Measurements from ENCODE around the gene UFSP1. TPM values are rescaled to one million over a fixed set of nuclear protein-coding genes. Genes with fewer than 3 reads are reported as not detected.
A peak's percentile ranks its signal among the peaks of the same experiment; 100 is the strongest.

UFSP1 gene
- total and polyA plus RNA-seq, 2 of the 13 experiments (the other 11 are each of a cell fraction or from before 2014, with no cell fraction given): 0.65 to 3.3 TPM

DNA sequence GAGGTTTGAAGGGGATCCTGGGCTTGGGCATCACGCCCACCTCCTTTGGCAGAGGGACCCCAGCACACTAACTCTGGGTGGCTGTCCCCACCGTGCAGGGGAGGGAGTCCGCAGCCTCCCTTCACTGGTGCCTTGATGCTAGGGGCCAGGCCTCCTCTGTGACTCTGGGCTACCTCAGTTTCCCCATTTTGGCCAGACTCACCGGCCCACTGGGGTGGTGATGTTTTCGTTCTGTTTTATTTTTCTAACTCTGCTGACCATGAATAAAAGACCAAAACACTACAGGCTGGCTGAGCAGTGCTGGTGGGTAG is 22.8 kb downstream of the UFSP1 start (continued):
- TF ChIP-seq HOXA7 (CRISPR knock-in tag; IDR thresholded peaks at IDR 0.05) (no peak), ZNF343 (CRISPR knock-in tag; IDR thresholded peaks at IDR 0.05) (no peak), HMGA1 (CRISPR knock-in tag; conservative IDR thresholded peaks at IDR 0.05) (no peak)

DNA sequence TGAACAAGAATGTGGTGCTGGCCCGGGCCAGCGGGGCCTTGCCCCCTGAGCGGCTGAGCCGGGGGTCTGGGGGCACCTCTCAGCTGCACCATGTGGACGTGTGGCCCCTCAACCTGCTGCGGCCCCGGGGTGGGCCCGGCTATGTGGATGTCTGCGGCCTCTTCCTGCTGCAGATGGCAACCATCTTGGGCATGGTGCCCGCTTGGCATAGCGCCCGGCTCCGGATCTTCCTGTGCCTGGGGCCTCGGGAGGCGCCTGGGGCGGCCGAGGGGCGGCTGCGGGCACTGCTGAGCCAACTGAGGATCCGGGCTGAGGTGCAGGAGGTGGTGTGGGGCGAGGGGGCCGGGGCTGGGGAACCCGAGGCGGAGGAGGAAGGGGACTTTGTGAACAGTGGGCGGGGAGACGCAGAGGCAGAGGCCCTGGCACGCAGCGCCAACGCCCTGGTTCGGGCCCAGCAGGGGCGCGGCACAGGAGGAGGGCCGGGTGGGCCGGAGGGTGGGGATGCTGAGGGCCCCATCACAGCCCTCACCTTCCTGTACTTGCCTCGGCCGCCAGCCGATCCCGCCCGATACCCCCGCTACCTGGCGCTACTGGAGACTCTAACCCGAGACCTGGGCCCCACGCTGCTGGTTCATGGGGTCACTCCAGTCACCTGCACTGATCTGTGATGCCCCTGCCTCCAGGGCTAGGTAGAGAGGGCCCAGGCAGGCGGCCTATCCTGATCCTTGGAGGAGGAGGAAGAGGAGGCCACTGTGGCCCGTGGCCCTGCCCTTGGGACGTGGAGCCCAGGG is 23.4 kb downstream of the UFSP1 start:
- no peak for ATAC-seq

DNA sequence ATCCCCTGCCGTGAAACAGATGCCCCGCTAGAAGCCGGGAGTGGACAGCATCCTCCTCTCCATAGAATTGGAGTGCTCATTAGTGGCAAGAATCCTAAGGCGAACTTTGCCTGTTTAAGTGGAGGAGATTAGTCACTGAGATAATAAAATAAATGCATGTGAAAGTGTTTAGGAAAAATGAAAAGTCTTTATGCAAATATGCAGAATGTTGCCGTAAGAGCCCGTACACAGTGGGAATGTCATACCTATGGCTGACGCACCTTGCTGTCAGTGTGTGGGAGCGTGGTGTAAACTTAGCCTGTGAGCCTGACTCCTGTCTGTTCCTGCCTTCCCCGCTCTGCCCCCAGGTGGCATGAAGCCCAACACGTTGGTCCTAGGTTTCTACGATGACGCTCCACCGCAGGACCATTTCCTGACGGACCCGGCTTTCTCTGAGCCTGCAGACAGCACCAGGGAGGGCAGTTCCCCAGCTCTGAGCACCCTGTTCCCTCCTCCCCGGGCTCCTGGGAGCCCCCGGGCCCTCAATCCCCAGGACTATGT is 24.1 kb downstream of the UFSP1 start:
- Histone ChIP-seq H3K27ac (ENCODE audit: extremely low read length, insufficient read depth, low read length) (no peak overlapping the region), H3K79me2 (ENCODE audit: insufficient read depth, low read length) (no peaks in the 10 kb centered on the region), H3K27me3 (ENCODE audit: control insufficient read depth in 1 of 2, insufficient read depth in 2 of 2, low read length in 2 of 2) (no peaks in the 10 kb centered on the region; a peak in 1 of 5 replicates), H3K9ac (ENCODE audit: insufficient read depth, low read depth, low read length) (no peak overlapping the region), H3K4me1 (ENCODE audit: insufficient read depth, low read length) (peaks cover 19% of the 10 kb centered on the region), H3K9me3 (ENCODE audit: low read length) (no peaks in the 10 kb centered on the region), H2AFZ (ENCODE audit: low read length) (no peak overlapping the region), H3K4me2 (ENCODE audit: low read depth, low read length) (no peak overlapping the region), H3K4me3 (replicated peaks in 1 of 3; ENCODE audit: insufficient read depth in 1 of 3, low read depth in 2 of 3, low read length in 3 of 3) (no peak overlapping the region), H3K36me3 (replicated peaks in 1 of 2; ENCODE audit: control insufficient read depth in 1 of 2, insufficient read depth in 2 of 2, low read length in 2 of 2) (peaks cover 5 to 6% of the 10 kb centered on the region in 2 experiments; a peak in 3 of 5 replicates), H4K20me1 (ENCODE audit: insufficient read depth, low read length) (no peaks in the 10 kb centered on the region)
- FAIRE-seq (no peak), ATAC-seq (no peak), DNase-seq (ENCODE audit: low spot score) (no peak)
- BruUV-seq (replicated peaks): no TSS peak
- ChIA-PET POLR2A (no interaction called here), CTCF (ENCODE audit: low intra/inter-chr PET ratio, low total read pairs) (no interaction called here)
- in situ Hi-C loops (cut with HindIII; ENCODE audit: extremely low pct_ligation_motif_present, low pct_unique_long_range_greater_than_20kb) (no loop called here), intact Hi-C loops (cut with micrococcal nuclease; ENCODE audit: unreplicated experiment) (no loop called here)
- WGBS (ENCODE audit: low lambda C conversion rate): 95% methylated on average over 16 of the region's 17 CpGs
- TF ChIP-seq ZNF263 (CRISPR knock-in tag; IDR thresholded peaks at IDR 0.05) (no peak), ZNF782 (CRISPR knock-in tag; IDR thresholded peaks at IDR 0.05; ENCODE audit: borderline replicate concordance) (no peak), SETDB1 (CRISPR knock-in tag; IDR thresholded peaks at IDR 0.05; ENCODE audit: borderline replicate concordance) (no peak)
- TF ChIP-seq, protein P1, sequence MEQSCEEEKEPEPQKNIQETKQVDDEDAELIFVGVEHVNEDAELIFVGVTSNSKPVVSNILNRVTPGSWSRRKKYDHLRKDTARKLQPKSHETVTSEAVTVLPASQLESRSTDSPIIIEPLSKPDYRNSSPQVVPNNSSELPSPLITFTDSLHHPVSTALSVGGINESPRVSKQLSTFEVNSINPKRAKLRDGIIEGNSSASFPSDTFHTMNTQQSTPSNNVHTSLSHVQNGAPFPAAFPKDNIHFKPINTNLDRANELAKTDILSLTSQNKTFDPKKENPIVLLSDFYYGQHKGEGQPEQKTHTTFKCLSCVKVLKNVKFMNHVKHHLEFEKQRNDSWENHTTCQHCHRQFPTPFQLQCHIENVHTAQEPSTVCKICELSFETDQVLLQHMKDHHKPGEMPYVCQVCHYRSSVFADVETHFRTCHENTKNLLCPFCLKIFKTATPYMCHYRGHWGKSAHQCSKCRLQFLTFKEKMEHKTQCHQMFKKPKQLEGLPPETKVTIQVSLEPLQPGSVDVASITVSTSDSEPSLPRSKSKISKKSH (CRISPR knock-in tag; IDR thresholded peaks at IDR 0.05; ENCODE audit: borderline replicate concordance): no peak
- TF ChIP-seq, protein P2, sequence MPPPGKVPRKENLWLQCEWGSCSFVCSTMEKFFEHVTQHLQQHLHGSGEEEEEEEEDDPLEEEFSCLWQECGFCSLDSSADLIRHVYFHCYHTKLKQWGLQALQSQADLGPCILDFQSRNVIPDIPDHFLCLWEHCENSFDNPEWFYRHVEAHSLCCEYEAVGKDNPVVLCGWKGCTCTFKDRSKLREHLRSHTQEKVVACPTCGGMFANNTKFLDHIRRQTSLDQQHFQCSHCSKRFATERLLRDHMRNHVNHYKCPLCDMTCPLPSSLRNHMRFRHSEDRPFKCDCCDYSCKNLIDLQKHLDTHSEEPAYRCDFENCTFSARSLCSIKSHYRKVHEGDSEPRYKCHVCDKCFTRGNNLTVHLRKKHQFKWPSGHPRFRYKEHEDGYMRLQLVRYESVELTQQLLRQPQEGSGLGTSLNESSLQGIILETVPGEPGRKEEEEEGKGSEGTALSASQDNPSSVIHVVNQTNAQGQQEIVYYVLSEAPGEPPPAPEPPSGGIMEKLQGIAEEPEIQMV (CRISPR knock-in tag; IDR thresholded peaks at IDR 0.05; ENCODE audit: low read depth): no peak
- TF ChIP-seq, protein P3, sequence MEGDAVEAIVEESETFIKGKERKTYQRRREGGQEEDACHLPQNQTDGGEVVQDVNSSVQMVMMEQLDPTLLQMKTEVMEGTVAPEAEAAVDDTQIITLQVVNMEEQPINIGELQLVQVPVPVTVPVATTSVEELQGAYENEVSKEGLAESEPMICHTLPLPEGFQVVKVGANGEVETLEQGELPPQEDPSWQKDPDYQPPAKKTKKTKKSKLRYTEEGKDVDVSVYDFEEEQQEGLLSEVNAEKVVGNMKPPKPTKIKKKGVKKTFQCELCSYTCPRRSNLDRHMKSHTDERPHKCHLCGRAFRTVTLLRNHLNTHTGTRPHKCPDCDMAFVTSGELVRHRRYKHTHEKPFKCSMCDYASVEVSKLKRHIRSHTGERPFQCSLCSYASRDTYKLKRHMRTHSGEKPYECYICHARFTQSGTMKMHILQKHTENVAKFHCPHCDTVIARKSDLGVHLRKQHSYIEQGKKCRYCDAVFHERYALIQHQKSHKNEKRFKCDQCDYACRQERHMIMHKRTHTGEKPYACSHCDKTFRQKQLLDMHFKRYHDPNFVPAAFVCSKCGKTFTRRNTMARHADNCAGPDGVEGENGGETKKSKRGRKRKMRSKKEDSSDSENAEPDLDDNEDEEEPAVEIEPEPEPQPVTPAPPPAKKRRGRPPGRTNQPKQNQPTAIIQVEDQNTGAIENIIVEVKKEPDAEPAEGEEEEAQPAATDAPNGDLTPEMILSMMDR (CRISPR knock-in tag; IDR thresholded peaks at IDR 0.05): no peak

More for the DNA sequence above, 23.4 kb downstream of the UFSP1 start:
- Histone ChIP-seq H3K9me3 (ENCODE audit: low read length) (no peaks in the 10 kb centered on the region), H2AFZ (ENCODE audit: low read length) (no peak overlapping the region), H3K4me1 (ENCODE audit: insufficient read depth, low read length) (peaks cover 19% of the 10 kb centered on the region), H3K4me2 (ENCODE audit: low read depth, low read length) (no peak overlapping the region), H3K36me3 (replicated peaks in 1 of 2; ENCODE audit: control insufficient read depth in 1 of 2, insufficient read depth in 2 of 2, low read length in 2 of 2) (peaks cover 0 to under 1% of the 10 kb centered on the region in 2 experiments; a peak in 1 of 5 replicates), H3K9ac (ENCODE audit: insufficient read depth, low read depth, low read length) (no peak overlapping the region), H3K79me2 (ENCODE audit: insufficient read depth, low read length) (no peaks in the 10 kb centered on the region), H3K27ac (ENCODE audit: extremely low read length, insufficient read depth, low read length) (no peak overlapping the region), H4K20me1 (ENCODE audit: insufficient read depth, low read length) (no peaks in the 10 kb centered on the region), H3K27me3 (ENCODE audit: control insufficient read depth in 1 of 2, insufficient read depth in 2 of 2, low read length in 2 of 2) (no peaks in the 10 kb centered on the region; a peak in 1 of 5 replicates), H3K4me3 (replicated peaks in 1 of 3; ENCODE audit: insufficient read depth in 1 of 3, low read depth in 2 of 3, low read length in 3 of 3) (no peak overlapping the region)
- ChIA-PET CTCF (ENCODE audit: low intra/inter-chr PET ratio, low total read pairs) (no interaction called here), POLR2A (no interaction called here)
- DNase-seq (ENCODE audit: low spot score) (no peak), FAIRE-seq (no peak)
- WGBS (ENCODE audit: low lambda C conversion rate): 97% methylated on average over 23 of the region's 46 CpGs
- intact Hi-C loops (cut with micrococcal nuclease; ENCODE audit: unreplicated experiment): no loop called here
- BruUV-seq (replicated peaks): no TSS peak
- TF ChIP-seq DPF2 (CRISPR knock-in tag; IDR thresholded peaks at IDR 0.05; ENCODE audit: borderline replicate concordance, low read depth) (no peak), HNRNPL (IDR thresholded peaks at IDR 0.05; ENCODE audit: low read depth, low read length) (peak; percentile 65; the same call in 1 of the 2 replicates), ZNF614 (CRISPR knock-in tag; IDR thresholded peaks at IDR 0.05; ENCODE audit: borderline replicate concordance) (no peak)
- in situ Hi-C loops (cut with HindIII; ENCODE audit: extremely low pct_ligation_motif_present, low pct_unique_long_range_greater_than_20kb): no loop called here

Data from HepG2 (cell line).